ENCODE results near the gene CDKN1A. TPM values are rescaled to one million over a fixed set of nuclear protein-coding genes. Genes with fewer than 3 reads are reported as not detected.

CDKN1A gene
- total and polyA plus RNA-seq, 11 donors: 27.5 to 658 (median 99.8) TPM

GRCh38 chr6:36685926-36686667 lies 7.6 kb downstream of the CDKN1A start:
- Histone ChIP-seq H3K27me3 (no peaks in the 10 kb centered on the region), H3K4me3 (no peak overlapping the region), H3K27ac (peak overlapping the region in 3 of 12 donors; percentile 4 to 38 (median 4)), H3K4me1 (peaks cover 0 to 52% (median 21%) of the 10 kb centered on the region in 12 donors), H3K9me3 (no peaks in the 10 kb centered on the region), H3K36me3 (peaks cover 9 to 54% (median 46%) of the 10 kb centered on the region in 9 donors)
- no peak for TF ChIP-seq POLR2A (IDR thresholded peaks at IDR 0.05)
- no peak for TF ChIP-seq CTCF (IDR thresholded peaks at IDR 0.05)
- WGBS, 4 donors: 69 to 76% (median 71%) methylated on average over 11 of the region's 11 CpGs
- intact Hi-C loops (cut with DNase I): loop anchor here in 3 of 10 donors (10.0 kb wide), 2 partner anchors 69 to 261 kb away; no protein-coding TSS in a partner anchor
- ATAC-seq (peak in 1 of 4 donors; percentile 37), DNase-seq (no peak)

GRCh38 chr6:36686668-36687513 lies 8.4 kb downstream of the CDKN1A start:
- peaks cover 0 to 51% (median 18%) of the 10 kb centered on the region in 12 donors for H3K4me1 ChIP-seq
- no peaks in the 10 kb centered on the region for H3K9me3 ChIP-seq
- TF ChIP-seq POLR2A (IDR thresholded peaks at IDR 0.05): no peak
- TF ChIP-seq CTCF (IDR thresholded peaks at IDR 0.05): no peak
- peaks cover 9 to 54% (median 46%) of the 10 kb centered on the region in 9 donors for H3K36me3 ChIP-seq
- intact Hi-C loops (cut with DNase I): loop anchor here in 3 of 10 donors (10.0 kb wide), 2 partner anchors 68 to 262 kb away; no protein-coding TSS in a partner anchor
- no peak overlapping the region for H3K27ac ChIP-seq
- 91 to 95% (median 93%) methylated on average over 10 of the region's 10 CpGs for WGBS, 4 donors
- H3K4me3 ChIP-seq: no peak overlapping the region
- DNase-seq: no peak
- no peaks in the 10 kb centered on the region for H3K27me3 ChIP-seq
- no peak for ATAC-seq

GRCh38 chr6:36688063-36688738 lies 9.7 kb downstream of the CDKN1A start:
- ATAC-seq (no peak), DNase-seq (no peak)
- H3K36me3 ChIP-seq: peaks cover 9 to 47% (median 43%) of the 10 kb centered on the region in 9 donors
- H3K4me3 ChIP-seq: no peak overlapping the region
- peaks cover 0 to 50% (median 15%) of the 10 kb centered on the region in 12 donors for H3K4me1 ChIP-seq
- H3K9me3 ChIP-seq: no peaks in the 10 kb centered on the region
- H3K27me3 ChIP-seq: no peaks in the 10 kb centered on the region
- intact Hi-C loops (cut with DNase I): loop anchor here in 3 of 10 donors (10.0 kb wide), 2 partner anchors 67 to 263 kb away; no protein-coding TSS in a partner anchor
- TF ChIP-seq CTCF (IDR thresholded peaks at IDR 0.05) (no peak), POLR2A (IDR thresholded peaks at IDR 0.05) (no peak)
- H3K27ac ChIP-seq: no peak overlapping the region
- 89 to 94% (median 91%) methylated on average over 6 of the region's 6 CpGs for WGBS, 4 donors

Measured in heart left ventricle (tissue), 16 donors.